Measurements from ENCODE around the gene GPX7. TPM values are rescaled to one million over a fixed set of nuclear protein-coding genes. Genes with fewer than 3 reads are reported as not detected.
"Not testable (repeated sequence)": the region's sequence is repeated elsewhere in the genome, so short reads cannot be mapped to it uniquely, and the experiment has no call there.

The GPX7 gene
- total and polyA plus RNA-seq, 4 donors: 32.4 to 85.6 (median 43.2) TPM

DNA sequence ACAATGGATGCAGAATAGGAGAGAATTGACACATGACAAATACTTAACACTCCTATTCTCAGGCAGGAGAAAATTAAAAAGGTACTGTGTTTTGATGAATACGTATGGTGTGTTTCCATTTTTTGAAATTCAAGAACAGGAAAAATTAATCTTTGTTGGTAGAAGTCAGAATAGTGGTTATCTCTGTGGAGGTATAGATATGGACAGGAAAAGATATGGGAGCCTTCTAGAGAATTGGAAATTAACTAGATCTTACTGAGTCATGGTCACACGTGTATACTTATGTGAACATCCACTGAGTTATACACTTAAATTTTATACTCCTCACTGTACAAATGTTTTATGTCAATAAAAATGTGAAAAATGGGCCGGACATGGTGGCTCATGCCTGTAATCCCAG is 39.4 kb upstream of the GPX7 start:
- no peak overlapping the region for H3K4me3 ChIP-seq (ENCODE audit: low read depth, low read length)
- no peaks in the 10 kb centered on the region for H3K27me3 ChIP-seq (ENCODE audit: control insufficient read depth, insufficient read depth, low read length)
- no peaks in the 10 kb centered on the region for H3K9me3 ChIP-seq (ENCODE audit: control insufficient read depth, insufficient read depth, low read length)
- H3K27ac ChIP-seq (ENCODE audit: low read depth, low read length): no peak overlapping the region
- no peaks in the 10 kb centered on the region for H3K36me3 ChIP-seq (ENCODE audit: control insufficient read depth, insufficient read depth, low read length)
- no peak for DNase-seq (ENCODE audit: low read depth in 4 of 6, low spot score in 6 of 6)
- 100% methylated on average over 1 of the region's 3 CpGs for WGBS (ENCODE audit: insufficient coverage)
- H3K4me1 ChIP-seq (ENCODE audit: control insufficient read depth, insufficient read depth, low read length): no peaks in the 10 kb centered on the region

DNA sequence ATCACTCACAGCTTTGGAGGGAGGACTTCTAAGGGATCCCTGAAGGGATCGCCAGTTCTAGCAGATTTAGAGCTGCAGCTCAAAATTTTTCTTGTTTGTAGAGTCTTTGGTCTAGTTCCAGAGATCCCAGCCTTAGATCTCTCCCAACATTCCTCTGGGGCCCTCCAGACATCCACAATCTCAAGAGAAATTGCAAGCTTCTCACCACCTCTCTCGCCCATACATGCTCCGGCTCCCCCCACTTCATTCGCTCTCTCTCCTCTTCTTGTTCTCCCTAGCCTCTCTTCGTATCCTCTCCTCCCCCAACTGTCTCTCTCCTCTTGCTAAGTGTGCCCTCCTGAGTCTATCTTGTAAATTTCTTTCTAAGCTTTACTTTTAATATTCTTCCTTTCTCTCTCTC is 34.2 kb upstream of the GPX7 start:
- Histone ChIP-seq H3K27me3 (ENCODE audit: control insufficient read depth, insufficient read depth, low read length) (no peaks in the 10 kb centered on the region), H3K9me3 (ENCODE audit: control insufficient read depth, insufficient read depth, low read length) (no peaks in the 10 kb centered on the region), H3K27ac (ENCODE audit: low read depth, low read length) (no peak overlapping the region), H3K4me3 (ENCODE audit: low read depth, low read length) (no peak overlapping the region), H3K4me1 (ENCODE audit: control insufficient read depth, insufficient read depth, low read length) (no peaks in the 10 kb centered on the region), H3K36me3 (ENCODE audit: control insufficient read depth, insufficient read depth, low read length) (no peaks in the 10 kb centered on the region)
- no peak for DNase-seq (ENCODE audit: low read depth in 4 of 6, low spot score in 6 of 6)
- 57% methylated on average over 4 of the region's 5 CpGs for WGBS (ENCODE audit: insufficient coverage)

DNA sequence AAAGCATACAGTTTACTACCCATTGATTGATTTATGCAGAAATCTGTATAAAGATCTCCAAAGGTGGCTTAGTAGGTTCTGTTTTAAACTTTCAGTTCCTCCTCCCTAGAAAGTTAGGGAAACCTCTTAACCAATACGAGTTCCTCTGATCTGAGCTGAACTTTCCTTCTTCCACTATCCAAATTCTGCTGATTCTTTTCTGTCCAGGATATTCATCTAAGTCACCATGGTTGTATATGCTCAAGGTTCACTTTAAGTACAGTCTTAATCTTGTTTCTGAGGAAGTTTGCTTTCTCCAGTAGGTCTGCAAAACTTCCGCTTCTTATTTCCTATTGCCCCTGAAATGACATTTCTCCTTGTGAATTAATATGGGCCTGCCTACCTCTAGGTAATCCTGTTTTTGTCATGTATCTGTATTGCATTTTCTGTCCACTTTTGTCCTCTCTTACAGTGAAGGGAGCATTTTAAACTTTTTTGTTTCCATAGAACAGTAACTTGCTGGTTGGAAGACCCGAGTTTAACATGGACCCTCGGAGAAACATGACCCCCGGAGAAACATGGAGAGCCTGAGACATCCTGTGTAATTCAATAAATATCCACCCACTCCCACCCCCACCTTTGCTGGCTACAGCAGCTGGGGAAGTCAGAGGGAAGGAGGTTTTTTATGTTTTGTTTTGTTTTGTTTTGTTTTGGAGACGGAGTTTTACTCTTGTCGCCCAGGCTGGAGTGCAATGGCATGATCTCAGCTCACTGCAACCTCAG is 32.5 kb upstream of the GPX7 start:
- no peaks in the 10 kb centered on the region for H3K36me3 ChIP-seq (ENCODE audit: control insufficient read depth, insufficient read depth, low read length)
- H3K4me3 ChIP-seq (ENCODE audit: low read depth, low read length): no peak overlapping the region
- H3K4me1 ChIP-seq (ENCODE audit: control insufficient read depth, insufficient read depth, low read length): no peaks in the 10 kb centered on the region
- no peaks in the 10 kb centered on the region for H3K27me3 ChIP-seq (ENCODE audit: control insufficient read depth, insufficient read depth, low read length)
- no peaks in the 10 kb centered on the region for H3K9me3 ChIP-seq (ENCODE audit: control insufficient read depth, insufficient read depth, low read length)
- no peak overlapping the region for H3K27ac ChIP-seq (ENCODE audit: low read depth, low read length)
- DNase-seq (ENCODE audit: low read depth in 4 of 6, low spot score in 6 of 6): no peak
- 67% methylated on average over 1 of the region's 7 CpGs for WGBS (ENCODE audit: insufficient coverage)

DNA sequence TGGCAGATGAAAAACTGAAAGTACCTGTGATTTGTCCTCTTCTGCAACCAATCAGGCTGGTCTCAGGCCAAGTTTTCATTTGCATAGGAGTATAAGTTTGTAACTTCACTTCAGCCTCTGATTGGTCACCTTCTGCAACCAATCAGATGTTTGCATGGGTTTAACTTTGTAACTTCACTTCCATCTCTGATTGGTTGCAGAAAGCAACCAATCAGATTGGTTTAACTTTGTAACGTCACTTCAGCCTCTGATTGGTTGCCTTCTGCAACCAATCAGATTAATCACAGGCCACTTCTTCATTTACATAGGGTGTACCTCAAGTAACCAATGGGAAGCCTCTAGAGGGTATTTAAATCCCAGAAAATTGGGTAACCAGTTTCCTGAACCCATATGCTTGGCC is 30.4 kb upstream of the GPX7 start:
- WGBS (ENCODE audit: insufficient coverage): no CpG with 5 or more reads among the region's 1 CpG
- Histone ChIP-seq H3K9me3 (ENCODE audit: control insufficient read depth, insufficient read depth, low read length) (no peaks in the 10 kb centered on the region), H3K36me3 (ENCODE audit: control insufficient read depth, insufficient read depth, low read length) (no peaks in the 10 kb centered on the region), H3K4me1 (ENCODE audit: control insufficient read depth, insufficient read depth, low read length) (no peaks in the 10 kb centered on the region), H3K27me3 (ENCODE audit: control insufficient read depth, insufficient read depth, low read length) (no peaks in the 10 kb centered on the region), H3K4me3 (ENCODE audit: low read depth, low read length) (no peak overlapping the region), H3K27ac (ENCODE audit: low read depth, low read length) (no peak overlapping the region)
- no peak for DNase-seq (ENCODE audit: low read depth in 4 of 6, low spot score in 6 of 6)

- no peaks in the 10 kb centered on the region for H3K36me3 ChIP-seq (ENCODE audit: control insufficient read depth, insufficient read depth, low read length)
- H3K9me3 ChIP-seq (ENCODE audit: control insufficient read depth, insufficient read depth, low read length): no peaks in the 10 kb centered on the region
- 86% methylated on average over 4 of the region's 4 CpGs for WGBS (ENCODE audit: insufficient coverage)
Measured at GRCh38 chr1:52572387-52572786, 29.8 kb upstream of the GPX7 start.

GRCh38 chr1:52574594-52574993 is 27.6 kb upstream of the GPX7 start:
- Histone ChIP-seq H3K36me3 (ENCODE audit: control insufficient read depth, insufficient read depth, low read length) (no peaks in the 10 kb centered on the region), H3K9me3 (ENCODE audit: control insufficient read depth, insufficient read depth, low read length) (no peaks in the 10 kb centered on the region), H3K27ac (ENCODE audit: low read depth, low read length) (no peak overlapping the region), H3K4me1 (ENCODE audit: control insufficient read depth, insufficient read depth, low read length) (no peaks in the 10 kb centered on the region), H3K4me3 (ENCODE audit: low read depth, low read length) (no peak overlapping the region), H3K27me3 (ENCODE audit: control insufficient read depth, insufficient read depth, low read length) (no peaks in the 10 kb centered on the region)
- WGBS (ENCODE audit: insufficient coverage): no CpG with 5 or more reads among the region's 2 CpGs
- no peak for DNase-seq (ENCODE audit: low read depth in 4 of 6, low spot score in 6 of 6)

More at GRCh38 chr1:52572387-52572786, 29.8 kb upstream of the GPX7 start:
- no peak for DNase-seq (ENCODE audit: low read depth in 4 of 6, low spot score in 6 of 6)
- no peaks in the 10 kb centered on the region for H3K27me3 ChIP-seq (ENCODE audit: control insufficient read depth, insufficient read depth, low read length)
- no peak overlapping the region for H3K4me3 ChIP-seq (ENCODE audit: low read depth, low read length)
- no peak overlapping the region for H3K27ac ChIP-seq (ENCODE audit: low read depth, low read length)
- H3K4me1 ChIP-seq (ENCODE audit: control insufficient read depth, insufficient read depth, low read length): no peaks in the 10 kb centered on the region

DNA sequence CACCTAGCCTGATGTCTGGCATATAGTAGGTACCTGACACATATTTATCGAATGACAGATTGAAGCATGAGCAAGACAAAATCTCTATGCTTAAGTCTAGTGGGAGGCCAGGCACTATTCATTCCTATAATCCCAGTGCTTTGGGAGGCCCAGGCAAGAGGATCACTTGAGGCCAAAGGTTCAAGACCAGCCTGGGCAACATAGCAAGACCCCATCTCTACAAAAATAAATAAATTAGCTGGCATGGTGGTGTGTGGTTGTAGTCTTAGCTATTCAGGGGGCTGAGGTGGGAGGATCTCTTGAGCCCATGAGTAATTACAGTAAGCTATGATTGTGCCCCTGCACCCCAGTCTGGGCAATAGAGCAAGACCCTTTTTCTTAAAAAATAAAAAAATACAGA is 26.1 kb upstream of the GPX7 start:
- no peaks in the 10 kb centered on the region for H3K27me3 ChIP-seq (ENCODE audit: control insufficient read depth, insufficient read depth, low read length)
- 100% methylated on average over 1 of the region's 1 CpG for WGBS (ENCODE audit: insufficient coverage)
- H3K27ac ChIP-seq (ENCODE audit: low read depth, low read length): no peak overlapping the region
- no peak overlapping the region for H3K4me3 ChIP-seq (ENCODE audit: low read depth, low read length)
- no peaks in the 10 kb centered on the region for H3K4me1 ChIP-seq (ENCODE audit: control insufficient read depth, insufficient read depth, low read length)
- H3K36me3 ChIP-seq (ENCODE audit: control insufficient read depth, insufficient read depth, low read length): no peaks in the 10 kb centered on the region
- no peak for DNase-seq (ENCODE audit: low read depth in 4 of 6, low spot score in 6 of 6)
- H3K9me3 ChIP-seq (ENCODE audit: control insufficient read depth, insufficient read depth, low read length): no peaks in the 10 kb centered on the region

DNA sequence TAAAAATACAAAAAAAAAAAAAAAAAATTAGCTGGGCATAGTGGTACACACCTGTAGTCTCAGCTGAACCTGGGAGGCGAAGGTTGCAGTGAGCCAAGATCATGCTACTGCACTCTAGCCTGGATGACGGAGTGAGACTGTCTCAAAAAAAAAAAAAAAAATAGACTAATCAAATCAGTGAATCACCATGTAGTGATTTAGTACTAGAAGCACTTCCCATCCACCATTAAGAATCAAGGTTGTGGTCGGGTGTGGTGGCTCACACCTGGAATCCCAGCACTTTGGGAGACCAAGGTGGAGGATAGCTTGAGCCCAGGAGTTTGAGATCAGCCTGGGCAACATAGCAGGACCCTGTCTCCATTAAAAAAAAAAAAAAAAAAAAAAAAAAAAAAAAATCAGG is 24.1 kb upstream of the GPX7 start:
- not testable (repeated sequence) for H3K9me3 ChIP-seq (ENCODE audit: control insufficient read depth, insufficient read depth, low read length); H3K4me3 ChIP-seq (ENCODE audit: low read depth, low read length); DNase-seq (ENCODE audit: low read depth in 4 of 6, low spot score in 6 of 6); H3K4me1 ChIP-seq (ENCODE audit: control insufficient read depth, insufficient read depth, low read length); H3K27me3 ChIP-seq (ENCODE audit: control insufficient read depth, insufficient read depth, low read length); H3K36me3 ChIP-seq (ENCODE audit: control insufficient read depth, insufficient read depth, low read length); H3K27ac ChIP-seq (ENCODE audit: low read depth, low read length)
- WGBS (ENCODE audit: insufficient coverage): 100% methylated on average over 1 of the region's 3 CpGs

GRCh38 chr1:52579415-52579814 is 22.8 kb upstream of the GPX7 start:
- Histone ChIP-seq H3K27ac (ENCODE audit: low read depth, low read length) (no peak overlapping the region), H3K4me1 (ENCODE audit: control insufficient read depth, insufficient read depth, low read length) (no peaks in the 10 kb centered on the region), H3K36me3 (ENCODE audit: control insufficient read depth, insufficient read depth, low read length) (no peaks in the 10 kb centered on the region), H3K4me3 (ENCODE audit: low read depth, low read length) (no peak overlapping the region), H3K9me3 (ENCODE audit: control insufficient read depth, insufficient read depth, low read length) (no peaks in the 10 kb centered on the region), H3K27me3 (ENCODE audit: control insufficient read depth, insufficient read depth, low read length) (no peaks in the 10 kb centered on the region)
- WGBS (ENCODE audit: insufficient coverage): 63% methylated on average over 1 of the region's 2 CpGs
- no peak for DNase-seq (ENCODE audit: low read depth in 4 of 6, low spot score in 6 of 6)

DNA sequence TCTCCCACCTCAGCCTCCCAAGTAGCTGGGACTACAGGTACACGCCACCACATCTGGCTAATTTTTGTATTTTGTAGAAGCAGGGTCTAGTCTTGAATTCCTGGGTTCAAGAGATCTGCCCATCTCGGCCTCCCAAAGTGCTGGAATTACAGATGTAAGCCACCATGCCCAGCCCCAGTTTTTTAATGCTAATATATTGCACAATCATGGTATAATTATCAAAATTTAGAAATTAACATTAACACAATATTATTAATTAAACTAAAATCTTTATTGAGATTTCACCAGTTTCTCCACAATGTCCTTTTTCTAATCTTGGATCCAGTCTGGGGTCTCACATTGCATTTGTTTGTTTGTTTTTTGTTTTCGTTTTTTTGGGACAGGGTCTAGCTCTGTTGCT is 21.9 kb upstream of the GPX7 start:
- H3K4me1 ChIP-seq (ENCODE audit: control insufficient read depth, insufficient read depth, low read length): no peaks in the 10 kb centered on the region
- H3K9me3 ChIP-seq (ENCODE audit: control insufficient read depth, insufficient read depth, low read length): no peaks in the 10 kb centered on the region
- H3K27me3 ChIP-seq (ENCODE audit: control insufficient read depth, insufficient read depth, low read length): no peaks in the 10 kb centered on the region
- WGBS (ENCODE audit: insufficient coverage): 100% methylated on average over 1 of the region's 3 CpGs
- no peak overlapping the region for H3K4me3 ChIP-seq (ENCODE audit: low read depth, low read length)
- no peaks in the 10 kb centered on the region for H3K36me3 ChIP-seq (ENCODE audit: control insufficient read depth, insufficient read depth, low read length)
- no peak overlapping the region for H3K27ac ChIP-seq (ENCODE audit: low read depth, low read length)
- no peak for DNase-seq (ENCODE audit: low read depth in 4 of 6, low spot score in 6 of 6)

Measured in spinal cord (tissue), 10 donors.